ENCODE measurements around the gene POGK.
"Not testable (repeated sequence)": the region's sequence is repeated elsewhere in the genome, so short reads cannot be mapped to it uniquely, and the experiment has no call there.

POGK gene

GRCh38 chr1:166838766-166839599 lies at the start of gene POGK:
TSS of gene POGK (plus strand) at chr1:166839475. CDS start at chr1:166840957, 1,482 bp downstream.
- peak; percentile 94 to 96 for DNase-seq

GRCh38 chr1:166796620-166797236 lies 42.5 kb upstream of the POGK start:
- no peak for DNase-seq

- DNase-seq = no peak
Observed at GRCh38 chr1:166808952-166809351, 30.3 kb upstream of the POGK start.

- DNase-seq = no peak
Observed at GRCh38 chr1:166811691-166812090, 27.6 kb upstream of the POGK start.

GRCh38 chr1:166813508-166814223 lies 25.6 kb upstream of the POGK start:
- no peak for DNase-seq

- DNase-seq = no peak
Observed at GRCh38 chr1:166814611-166815010, 24.7 kb upstream of the POGK start.

- no peak for DNase-seq
Observed at GRCh38 chr1:166819974-166820373, 19.3 kb upstream of the POGK start.

GRCh38 chr1:166822385-166822784 lies 16.9 kb upstream of the POGK start:
- no peak for DNase-seq

- no peak for DNase-seq
Observed at GRCh38 chr1:166827426-166827825, 11.8 kb upstream of the POGK start.

GRCh38 chr1:166829762-166830161 lies 9.5 kb upstream of the POGK start:
- DNase-seq = not testable (repeated sequence)

- no peak for DNase-seq
Observed at GRCh38 chr1:166836733-166837132, 2.5 kb upstream of the POGK start.

- DNase-seq = peak; percentile 65 to 76
Observed at GRCh38 chr1:166839600-166840308, 479 bp downstream of the POGK start.

GRCh38 chr1:166840309-166841274 lies 1.3 kb downstream of the POGK start:
- DNase-seq = no peak

- no peak for DNase-seq
Observed at GRCh38 chr1:166843322-166843721, 4.0 kb downstream of the POGK start.

GRCh38 chr1:166843769-166844596 lies 4.7 kb downstream of the POGK start:
- DNase-seq = no peak

- no peak for DNase-seq
Observed at GRCh38 chr1:166844791-166845190, 5.5 kb downstream of the POGK start.

GRCh38 chr1:166848193-166848592 lies 8.9 kb downstream of the POGK start:
- DNase-seq = no peak

GRCh38 chr1:166849135-166849534 lies 9.9 kb downstream of the POGK start:
- no peak for DNase-seq

GRCh38 chr1:166852918-166853317 lies 13.6 kb downstream of the POGK start:
- no peak for DNase-seq

- DNase-seq = no peak
Observed at GRCh38 chr1:166855558-166855957, 16.3 kb downstream of the POGK start.

- DNase-seq = no peak
Observed at GRCh38 chr1:166857995-166858394, 18.7 kb downstream of the POGK start.

Data from NCI-H2081 (cell line).